SK-MEL-5 (cell line): ENCODE measurements around the gene PRR7. TPM values are rescaled to one million over a fixed set of nuclear protein-coding genes. Genes with fewer than 3 reads are reported as not detected.
"Not testable (repeated sequence)": the region's sequence is repeated elsewhere in the genome, so short reads cannot be mapped to it uniquely, and the experiment has no call there.

Source experiments
- DNase-seq: peaks from one replicate; pipeline ENCODE4 v3.0.0-alpha.2; 2016; ENCODE audit warnings: low read depth, low spot score
- in situ Hi-C: cut with HindIII; loops from 2 replicates; pipeline ENCODE4 v1.10.0; 2016; ENCODE audit warnings: low sequenced_read_pairs, high pct_unique_total_duplicates, low pct_unique_long_range_greater_than_20kb
- total RNA-seq: library from RNA; depleted of rRNA; stranded (reverse); fragments of >200 nt; shearing (Covaris generic); gene quantifications from 2 replicates; pipeline ENCODE4 v1.2.3, GENCODE V29; 2014

PRR7 gene
- total RNA-seq, 1 experiment from 2014 or later: 38.8 TPM

DNA sequence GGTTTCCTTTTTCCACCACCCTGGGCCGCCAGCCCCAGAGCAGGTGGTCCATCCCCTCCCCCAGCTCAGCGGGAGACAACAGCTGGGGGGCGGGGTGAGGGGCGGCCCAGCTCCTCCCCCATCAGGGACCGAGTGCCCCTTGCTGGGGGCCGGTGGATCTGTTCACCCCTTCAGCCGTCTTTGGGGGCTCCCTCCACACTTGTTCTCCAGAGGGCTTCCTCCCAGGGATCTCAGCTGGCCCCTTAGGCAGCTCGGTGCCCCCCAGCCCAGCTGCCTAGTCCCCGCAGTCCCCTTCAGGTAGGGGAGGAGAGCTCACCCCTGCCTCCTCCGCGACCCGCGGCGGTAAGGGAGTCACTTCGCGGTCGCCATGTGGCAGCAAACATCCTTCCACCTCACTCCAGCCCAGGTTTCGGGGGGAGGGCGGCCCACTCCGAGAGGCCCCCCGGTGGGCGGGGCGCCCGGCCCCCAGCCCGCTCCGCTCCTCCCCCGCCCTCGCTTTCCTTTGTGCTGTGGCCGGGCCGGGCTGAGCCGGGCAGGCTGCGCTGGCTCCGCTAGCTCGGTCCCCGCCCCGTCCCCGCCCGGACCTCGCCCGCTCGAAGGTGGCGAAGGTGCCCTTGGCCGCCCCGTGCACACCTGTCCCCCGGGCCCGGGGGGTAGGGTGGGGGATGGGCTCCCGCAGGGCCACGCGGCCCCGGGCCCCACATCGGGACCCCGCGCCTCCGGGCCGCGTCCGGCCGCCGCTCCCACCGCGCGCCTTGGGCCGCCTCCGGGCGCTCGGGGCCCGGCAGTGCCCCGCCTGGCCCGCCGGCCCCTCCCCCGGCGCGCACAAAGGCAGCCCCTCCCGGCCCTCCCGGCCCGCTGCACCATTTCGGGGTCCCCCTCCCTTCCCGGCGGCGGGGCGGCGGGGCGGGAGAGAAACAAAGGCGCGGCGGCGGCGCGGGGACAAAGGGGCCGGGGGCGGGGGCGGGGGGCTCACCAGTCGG, 26.1 kb downstream of the PRR7 start:
- in situ Hi-C loops: no loop called here
- no peak for DNase-seq

DNA sequence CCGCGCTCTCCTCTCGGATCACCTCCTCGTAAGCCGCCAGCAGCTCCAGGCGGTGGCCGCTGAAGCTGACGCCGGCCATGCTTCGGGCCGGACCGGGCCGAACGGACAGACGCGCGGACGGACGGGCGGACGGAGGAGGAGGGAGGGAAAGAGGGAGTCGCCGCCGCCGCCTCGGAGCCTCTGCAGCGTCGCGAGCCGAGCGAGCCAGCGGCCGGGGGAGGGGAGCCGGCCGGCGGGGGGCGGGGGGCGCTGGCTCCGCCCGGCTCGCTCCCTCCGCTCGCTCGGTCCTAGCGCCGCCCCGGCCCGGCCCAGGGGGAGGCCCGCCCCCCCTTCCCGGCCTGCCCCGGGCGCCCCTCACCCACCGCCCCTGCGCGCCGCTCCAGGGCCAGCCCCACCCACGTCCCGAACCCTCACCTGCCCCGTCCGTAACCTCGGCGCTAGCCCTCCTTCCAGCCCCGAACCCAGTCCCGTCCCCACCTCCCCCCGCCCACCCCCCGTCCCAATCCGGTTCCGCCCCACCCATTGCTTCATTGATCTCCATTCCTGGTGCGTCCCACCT, 26.9 kb downstream of the PRR7 start, which contains the start of gene DBN1:
Gene DBN1, minus strand, starts transcription at position 192 of the 559 bp plus-strand sequence. Its CDS starts 113 bp downstream, at position 79.
- DNase-seq: peak; percentile 41
- in situ Hi-C loops: no loop called here

DNA sequence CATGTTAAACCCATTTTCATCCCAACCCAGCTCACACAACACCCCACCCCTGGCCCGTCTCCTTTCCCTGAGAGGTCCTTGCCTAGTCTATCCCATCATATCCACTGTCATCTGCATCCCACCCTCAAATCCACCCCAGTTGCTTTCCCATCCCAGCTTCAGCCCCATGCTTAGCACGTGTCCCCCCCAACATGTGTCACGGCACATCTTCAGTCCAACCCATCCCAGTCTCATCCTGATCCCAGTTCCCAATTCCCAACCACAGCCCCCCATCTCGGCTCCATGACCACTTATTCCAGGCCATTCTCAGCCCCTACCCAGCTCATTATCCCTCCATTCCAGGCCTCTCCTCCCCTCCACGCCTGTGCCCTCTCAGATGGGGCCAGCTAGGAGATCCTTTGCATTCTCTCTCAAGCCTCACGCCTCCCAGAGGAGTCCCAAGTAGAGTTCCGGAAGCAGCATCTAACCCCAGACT, 27.4 kb downstream of the PRR7 start:
- DNase-seq: no peak
- in situ Hi-C loops: no loop called here

DNA sequence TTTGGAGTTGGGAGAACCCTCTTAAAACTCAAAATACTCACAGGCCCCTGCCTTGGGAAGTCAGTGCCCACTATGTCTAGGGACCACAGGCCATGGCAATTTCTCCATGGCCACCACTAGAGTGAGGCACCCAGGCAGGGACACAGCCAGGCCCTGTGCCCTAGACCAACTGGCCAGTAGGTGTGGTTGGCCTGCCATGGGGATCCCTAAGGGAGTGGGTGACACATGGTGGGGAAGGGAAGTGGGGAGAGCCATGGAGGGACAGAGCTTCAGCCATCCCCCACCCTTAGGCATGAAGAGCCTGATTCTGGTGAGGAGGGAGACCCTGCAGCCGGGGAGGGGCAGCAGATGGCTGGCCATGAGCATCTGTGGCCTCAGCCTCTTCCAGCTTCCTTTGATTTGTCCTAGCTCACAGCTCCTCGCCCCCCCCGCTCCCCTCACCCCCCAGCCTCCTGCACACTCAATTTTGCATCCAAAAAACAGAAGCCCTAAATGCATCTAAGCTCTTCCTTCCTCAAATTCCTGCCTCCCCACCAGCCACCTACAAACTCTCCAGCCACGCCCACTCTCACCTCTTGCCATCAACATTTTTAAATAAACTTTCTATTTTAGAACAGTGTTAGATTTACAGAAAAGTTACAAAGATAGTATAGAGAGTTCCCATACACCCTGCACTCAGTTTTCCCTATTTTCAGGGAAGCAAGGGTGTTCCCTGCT, 28.4 kb downstream of the PRR7 start:
- no peak for DNase-seq
- in situ Hi-C loops: no loop called here

DNA sequence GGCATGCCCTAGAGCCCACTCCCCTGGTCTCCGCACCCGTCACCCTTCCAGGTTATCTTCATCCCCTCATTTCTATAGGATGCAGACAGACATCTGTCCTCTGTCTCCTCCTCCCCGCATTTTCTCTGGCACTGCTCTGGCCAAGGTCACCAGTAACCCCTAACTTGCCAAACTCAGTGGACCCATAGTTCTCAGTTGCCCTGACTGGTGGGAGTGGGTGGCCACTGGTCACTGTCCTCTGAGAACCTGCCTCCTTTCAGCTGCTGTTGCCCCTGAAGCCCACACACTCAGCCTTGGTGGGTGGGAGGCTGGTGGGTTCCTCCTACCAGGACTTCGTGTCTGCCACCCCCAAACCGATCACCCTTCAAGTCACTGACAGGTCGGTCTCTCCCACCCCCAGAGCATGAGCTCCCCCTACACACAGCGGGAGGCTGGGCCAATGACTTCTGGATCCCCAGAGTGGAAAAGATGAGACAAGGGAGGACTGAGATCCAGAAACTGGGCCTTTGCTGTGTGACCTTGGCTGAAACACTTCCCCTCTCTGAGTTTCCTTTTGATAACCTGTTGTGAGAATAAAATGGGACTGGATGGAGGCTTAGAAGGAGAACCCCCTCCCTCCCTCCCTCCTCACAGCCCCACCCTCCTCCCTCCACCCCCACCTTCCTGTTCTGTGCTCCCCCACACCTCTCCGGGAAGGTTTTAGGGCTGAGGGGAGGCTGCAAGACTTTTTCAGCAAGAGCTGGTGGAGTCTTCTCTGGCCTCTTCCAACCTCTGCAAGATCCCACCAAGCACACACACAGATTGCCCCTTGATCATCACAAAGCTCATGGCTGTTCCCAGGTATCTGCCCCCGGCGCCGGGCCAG, 29.2 kb downstream of the PRR7 start:
- in situ Hi-C loops: no loop called here
- DNase-seq: no peak

DNA sequence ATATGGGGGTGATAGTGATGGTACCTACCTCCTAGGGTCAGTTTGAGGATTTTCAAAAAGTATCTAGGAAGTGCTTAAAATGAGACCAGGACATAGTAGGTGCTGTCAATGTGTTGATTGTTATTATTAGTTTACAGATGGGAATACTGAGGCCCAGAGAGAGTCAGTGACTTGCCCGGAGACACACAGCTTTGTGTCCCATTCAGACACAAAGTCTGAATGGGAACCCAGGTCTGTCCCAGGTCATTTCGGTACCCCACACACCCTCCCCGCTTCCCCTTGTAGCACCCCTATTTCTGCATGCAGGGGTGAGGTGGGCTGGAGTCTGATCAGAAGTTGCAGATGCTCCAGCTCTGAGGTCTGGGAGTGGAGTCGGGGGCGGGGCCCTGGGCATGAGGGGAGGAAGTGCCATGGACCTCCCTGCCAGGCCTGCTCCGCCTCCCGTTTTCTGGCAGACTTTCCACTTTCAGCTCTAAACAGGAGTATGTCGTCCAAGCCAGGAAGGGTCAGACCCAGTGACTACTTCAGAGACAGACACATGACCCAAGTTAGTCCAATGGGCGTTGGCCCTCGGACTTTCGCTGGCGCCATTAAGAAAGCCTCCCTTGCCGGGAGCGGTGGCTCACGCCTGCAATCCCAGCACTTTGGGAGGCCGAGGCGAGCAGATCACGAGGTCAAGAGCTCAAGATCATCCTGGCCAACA, 30.1 kb downstream of the PRR7 start:
- in situ Hi-C loops: no loop called here
- DNase-seq: no peak

DNA sequence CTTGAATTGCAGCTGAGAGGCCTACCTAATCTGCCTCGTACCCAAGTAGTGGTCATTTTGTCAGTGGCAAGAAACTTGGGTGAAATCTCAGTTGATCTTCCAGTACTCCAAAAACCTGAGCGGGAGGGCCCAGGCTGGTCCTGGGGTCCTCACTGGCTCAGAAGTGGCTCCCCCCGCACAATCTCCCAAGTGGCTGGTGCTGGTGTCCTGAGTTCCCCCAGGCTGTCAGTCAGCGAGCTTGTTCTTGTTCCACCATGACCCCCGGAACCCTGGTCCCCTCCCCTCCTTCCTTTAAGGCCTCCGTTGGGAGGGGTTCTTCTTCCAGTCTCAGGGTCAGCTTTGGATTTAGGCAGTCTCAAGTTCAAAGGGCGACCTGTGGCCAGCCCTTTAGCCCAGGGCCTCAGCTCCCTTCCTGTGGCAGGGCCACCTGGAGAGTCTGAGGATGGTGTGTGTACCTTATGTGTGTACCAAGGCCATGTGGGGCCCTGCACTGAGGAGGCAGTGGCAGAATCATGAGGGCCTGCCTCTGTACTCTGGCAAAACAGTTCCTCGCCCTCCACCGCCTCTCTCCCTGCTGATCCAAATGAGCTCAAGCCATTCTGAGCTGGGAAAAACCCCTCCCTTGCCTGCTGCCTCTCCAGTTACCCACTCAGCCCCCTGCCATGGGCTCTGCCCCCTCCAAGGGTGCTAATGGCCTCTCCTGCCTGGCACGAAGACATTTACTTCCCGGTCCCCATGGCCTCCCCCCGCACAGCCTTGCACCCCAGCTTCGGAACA, 31.3 kb downstream of the PRR7 start:
- no peak for DNase-seq

DNA sequence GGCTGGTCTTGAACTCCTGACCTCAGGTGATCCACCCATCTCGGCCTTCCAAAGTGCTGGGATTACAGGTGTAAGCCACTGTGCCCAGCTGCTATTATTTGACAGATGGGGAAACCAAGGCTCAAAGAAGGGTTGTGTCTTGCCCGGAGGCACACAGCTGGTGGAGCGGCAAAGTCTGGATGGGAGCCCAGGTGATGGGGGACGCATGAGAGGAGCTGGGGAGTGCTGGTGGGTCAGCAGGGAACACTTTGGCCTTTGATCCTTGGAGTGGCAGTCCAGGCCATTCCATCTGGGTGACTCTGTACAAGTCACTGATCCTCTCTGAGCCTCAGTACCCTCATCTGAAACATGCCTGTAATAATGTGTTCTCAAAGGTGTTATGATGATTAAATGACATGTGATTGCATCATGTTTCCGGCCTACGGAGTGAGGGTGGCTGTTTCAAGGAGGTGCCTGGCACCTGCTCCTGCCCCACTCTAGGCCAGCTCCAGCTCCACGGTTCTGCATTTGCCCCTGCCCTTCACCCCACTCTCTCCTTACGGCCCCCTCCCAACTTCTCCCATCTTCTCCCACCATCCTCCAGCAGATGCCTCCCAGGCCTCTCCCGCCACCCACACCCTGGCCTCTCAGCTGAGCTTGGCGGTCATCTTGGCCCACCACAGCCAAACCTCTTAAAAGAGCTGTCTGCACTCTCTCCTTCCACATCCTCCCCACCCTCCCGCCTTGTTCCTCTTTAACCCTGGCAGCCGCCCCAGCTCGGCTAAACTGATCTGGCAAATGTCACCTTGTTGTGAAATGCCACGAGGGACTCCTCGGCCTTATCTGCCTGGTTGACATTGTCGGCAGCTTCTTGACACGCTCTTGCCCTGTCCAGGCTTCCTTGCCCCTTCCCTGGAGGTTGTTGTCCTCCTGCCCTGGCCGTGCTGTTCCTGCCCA, 32.4 kb downstream of the PRR7 start:
- in situ Hi-C loops: no loop called here
- no peak for DNase-seq

More for the DNA sequence above, 31.3 kb downstream of the PRR7 start:
- in situ Hi-C loops: no loop called here

DNA sequence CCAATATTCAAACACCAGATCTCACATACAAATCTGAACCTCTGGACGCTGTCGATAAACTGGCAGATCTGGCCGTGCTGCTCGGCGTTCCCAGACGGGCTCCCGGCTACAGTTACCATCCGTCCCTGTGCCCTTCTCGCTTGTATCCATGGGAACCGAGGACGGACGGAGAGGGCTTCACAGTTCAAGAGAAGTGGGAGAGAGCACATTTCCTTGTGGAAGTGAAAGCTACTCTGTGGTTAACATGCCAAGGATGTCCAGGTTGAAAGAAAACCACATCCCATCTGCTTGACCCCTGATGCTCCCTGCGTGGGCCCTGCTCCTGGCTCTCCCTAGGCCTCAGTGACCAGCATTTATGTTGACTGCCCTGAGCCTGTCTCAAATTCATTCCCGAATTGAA, 33.2 kb downstream of the PRR7 start:
- in situ Hi-C loops: no loop called here
- DNase-seq: no peak

DNA sequence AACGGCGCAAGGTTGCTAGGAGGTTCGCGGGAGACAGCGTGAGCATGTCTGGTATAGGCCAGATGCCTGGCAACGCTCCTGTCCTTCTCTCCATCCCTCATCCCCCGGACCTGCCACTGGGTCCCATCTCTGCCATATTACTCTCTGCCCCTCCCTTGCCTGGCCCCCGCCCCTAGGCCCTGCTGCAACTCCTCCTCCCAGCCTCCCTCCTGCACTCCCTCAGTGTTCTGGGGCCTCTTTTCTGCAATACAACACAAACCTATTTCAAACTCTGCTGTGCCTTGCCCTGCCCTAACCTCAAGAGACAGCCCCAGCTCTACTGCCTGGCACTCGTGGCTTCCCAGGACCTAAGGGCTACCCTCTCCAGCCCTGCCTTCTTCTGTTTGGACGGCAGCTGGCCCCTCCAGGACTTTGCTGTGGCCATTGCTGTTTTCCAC, 35.8 kb downstream of the PRR7 start:
- no peak for DNase-seq
- in situ Hi-C loops: no loop called here

DNA sequence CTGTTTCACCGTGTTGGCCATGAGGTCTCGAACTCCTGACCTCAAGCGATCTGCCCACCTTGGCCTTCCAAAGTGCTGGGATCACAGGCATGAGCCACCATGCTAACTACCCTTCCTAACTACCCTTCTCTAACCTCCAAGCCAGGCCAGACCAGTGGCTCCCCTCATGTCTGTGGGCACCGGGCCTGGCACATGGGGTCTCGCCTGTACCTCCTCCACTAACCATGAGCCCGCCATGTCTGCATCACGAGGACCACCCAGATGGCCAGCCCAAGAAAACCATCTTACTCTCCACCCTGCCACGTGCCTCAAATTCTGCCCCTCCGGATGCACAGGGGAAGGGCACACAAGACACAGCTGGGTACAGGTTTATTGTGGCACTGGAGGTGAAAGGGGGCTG, 36.4 kb downstream of the PRR7 start:
- DNase-seq: no peak
- in situ Hi-C loops: no loop called here

DNA sequence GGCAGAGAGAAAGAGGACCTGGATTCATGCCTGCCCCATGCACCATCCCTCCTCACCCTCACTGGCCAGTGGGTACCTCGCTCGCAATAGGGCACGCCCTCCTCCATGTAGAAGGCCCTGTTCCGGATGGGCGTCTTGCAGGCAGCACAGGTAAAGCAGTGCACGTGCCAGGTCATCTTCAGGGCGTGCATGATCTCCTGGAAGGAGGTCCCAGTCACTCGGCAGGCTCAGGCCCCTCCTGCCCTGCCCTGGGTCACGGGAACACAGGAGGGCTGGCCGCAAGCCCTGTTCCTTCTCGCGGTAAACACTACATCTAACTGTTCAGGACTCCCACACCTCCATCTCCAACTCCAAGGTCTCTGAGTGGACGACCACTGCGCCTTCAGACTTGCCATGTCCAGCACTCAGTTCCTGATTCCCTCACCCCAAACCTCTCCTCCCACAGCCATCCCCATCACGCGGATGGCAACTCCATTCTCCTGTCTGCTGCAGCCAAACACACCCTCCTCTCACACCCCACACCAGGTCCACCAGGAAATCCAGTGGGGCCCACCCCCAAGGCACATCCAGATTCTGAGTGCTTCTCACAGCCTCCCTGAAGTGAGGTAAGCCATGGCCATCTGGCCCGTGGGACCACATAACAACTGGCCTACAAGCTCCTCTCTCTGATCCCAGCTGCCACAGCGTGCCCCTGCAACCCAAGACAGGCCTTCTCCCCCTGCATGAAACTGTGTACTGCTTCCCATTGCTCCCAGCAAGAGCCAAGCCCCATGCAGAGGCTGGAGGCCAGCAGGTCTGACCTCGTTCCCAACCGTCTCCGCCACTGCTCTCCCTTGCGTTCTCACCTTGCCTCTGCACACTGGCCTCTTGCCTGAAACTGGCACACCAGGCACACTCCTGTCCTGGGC, 37.6 kb downstream of the PRR7 start:
- in situ Hi-C loops: no loop called here
- no peak for DNase-seq

DNA sequence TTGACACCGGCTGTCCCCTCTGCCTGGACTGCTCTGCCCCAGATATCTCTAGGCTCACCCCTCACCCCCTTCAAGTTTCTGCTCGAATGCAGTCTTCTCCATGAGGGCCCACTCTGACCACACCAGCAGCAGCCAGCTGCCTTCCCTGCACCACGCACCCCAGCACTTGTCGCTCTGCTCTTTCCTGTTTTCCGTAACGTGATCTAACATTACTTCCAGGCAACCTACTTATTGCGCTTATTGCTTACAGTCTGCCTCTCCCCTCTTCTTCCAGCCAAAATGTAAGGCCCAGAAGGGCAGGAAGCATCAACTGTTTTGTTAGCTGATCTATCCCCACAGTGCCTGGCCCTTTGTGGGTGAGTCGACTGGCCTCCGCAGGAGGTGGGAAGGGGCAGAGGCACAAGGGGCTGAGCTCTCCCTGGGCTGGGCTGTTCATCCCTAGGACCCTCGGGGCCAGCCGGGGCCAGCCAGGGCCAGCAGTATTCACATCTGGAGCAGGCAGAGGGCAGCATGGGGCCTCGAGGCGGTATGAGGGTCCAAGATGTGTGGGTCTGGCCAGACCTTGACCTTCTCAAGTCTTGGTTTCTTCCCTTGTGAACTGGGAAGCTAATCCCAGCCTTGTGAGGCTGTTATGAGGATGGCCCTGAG, 38.4 kb downstream of the PRR7 start:
- in situ Hi-C loops: no loop called here
- DNase-seq: no peak

DNA sequence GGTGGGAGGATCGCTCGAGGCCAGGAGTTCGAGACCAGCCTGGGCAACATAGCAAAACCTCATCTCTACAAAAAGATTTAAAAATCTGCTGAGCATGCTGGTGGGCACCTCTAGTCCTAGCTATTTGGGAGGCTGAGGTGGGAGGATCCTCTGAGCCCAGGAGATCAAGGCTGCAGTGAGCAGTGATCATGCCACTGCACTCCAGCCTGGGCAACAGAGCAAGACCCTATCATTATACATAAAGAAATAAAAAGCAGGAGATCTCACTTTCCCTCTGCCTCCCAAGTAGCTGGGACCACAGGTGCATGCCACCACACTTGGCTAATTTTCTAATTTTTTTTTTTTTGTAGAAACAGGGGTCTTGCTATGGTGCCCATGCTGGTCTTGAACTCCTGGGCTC, 39.1 kb downstream of the PRR7 start:
- DNase-seq, in situ Hi-C loops: not testable (repeated sequence)
